GM19455 (cell line): Measurements from ENCODE around the gene LSP1.
"Not testable (repeated sequence)": the region's sequence is repeated elsewhere in the genome, so short reads cannot be mapped to it uniquely, and the experiment has no call there.

ENCODE experiments used
- ATAC-seq: cut with Tn5 transposase; IDR thresholded peaks from one replicate; pipeline ENCODE4 v1.9.1; 2021; ENCODE audit not compliant: unreplicated experiment

Gene LSP1

DNA sequence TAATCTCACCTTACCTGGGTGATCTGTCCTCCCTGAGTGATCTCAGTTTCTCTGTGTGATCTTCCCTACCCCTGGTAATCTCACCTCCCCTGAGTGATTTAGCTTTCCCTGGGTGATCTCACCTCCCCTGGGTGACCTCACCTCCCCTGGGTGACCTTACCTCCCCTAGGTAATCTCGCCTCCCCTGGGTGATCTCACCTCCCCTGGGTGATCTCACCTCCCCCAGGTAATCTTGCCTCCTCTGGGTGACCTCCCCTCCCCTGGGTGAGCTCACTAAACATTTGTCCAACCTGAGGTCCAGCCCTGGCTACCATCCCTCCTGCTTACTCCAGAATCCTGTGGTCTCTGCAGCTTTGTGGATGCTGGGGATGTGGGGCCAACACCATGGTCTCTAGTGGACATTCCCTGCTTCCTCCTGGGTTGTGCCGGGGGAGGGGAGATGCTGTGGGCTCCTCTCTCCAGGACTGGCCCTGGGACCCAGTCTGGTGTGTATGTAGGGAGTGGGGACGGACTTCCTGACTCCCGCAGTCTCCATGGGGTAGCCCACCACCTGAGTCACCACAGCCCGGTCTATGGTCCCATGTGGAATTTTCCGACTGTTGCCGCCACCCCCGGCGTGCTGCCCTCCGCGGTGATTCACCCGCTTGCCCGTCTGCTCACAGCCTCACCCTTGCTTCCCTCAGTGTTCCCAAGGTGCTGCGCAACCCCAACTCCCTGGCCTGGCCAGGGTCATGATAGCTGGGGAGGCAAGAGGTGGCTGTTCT lies 9.9 kb downstream of the LSP1 start:
- ATAC-seq, result no peak

DNA sequence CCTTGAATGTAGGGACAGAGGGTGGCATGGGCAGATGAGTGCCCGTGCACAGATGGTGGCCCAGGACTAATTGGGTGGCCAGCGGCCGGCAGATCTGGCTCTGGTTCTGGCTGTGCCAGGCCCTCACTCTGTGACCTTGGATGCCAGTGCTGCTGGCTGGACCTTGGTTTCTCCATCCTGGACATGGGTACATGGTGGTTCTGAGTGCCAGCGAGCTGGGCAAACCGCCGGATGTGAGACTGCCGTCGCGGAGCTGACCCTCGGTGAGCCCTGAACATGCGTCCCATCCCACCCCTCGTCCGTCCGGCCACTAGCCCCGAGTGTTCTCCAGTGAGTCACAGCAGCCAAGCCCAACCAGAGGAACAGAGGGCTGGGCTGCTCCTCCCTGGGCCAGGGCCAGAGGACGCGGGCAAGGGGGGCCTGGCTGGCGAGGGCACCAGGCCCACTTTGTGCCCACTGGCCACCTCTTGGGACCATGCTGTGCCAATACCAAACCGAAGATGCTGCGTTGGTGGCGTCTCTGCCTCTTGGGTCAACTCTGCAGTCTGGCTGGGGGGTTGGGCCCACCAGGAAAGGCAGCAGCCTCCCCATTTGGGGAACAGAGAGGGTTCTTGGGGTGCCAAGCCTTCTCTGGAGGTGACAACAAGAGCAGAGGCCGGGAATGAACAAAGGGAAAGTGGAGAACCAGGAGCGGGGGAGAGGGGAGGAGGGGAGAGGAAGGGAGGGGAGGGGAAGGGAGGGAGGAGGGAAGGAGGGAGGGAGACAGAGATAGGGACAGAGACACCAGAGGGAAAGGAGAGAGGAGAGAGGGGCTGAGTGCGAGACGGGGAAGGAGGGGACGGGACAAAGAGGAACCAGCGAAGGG lies 10.7 kb downstream of the LSP1 start:
- no peak for ATAC-seq

DNA sequence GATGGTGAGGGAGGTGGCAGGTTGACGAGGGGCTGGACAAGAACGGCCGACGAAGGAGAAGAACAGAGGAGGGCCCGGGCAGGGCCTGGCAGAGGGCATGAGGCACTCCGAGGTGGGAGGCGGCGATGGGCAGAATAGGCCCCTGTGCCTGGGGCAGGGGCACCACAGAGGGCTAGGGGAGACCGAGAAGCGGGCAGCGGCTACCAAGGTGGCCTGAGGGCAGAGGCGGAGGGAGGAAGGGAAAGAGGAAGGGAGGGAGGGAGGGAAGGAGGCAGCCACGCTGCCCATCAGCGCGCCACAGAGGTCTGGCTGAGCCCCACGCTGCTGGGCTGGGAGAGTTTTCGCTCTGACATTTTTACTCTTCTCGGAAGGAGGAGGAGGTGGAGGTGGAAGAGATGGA lies 11.3 kb downstream of the LSP1 start:
- ATAC-seq, result no peak

DNA sequence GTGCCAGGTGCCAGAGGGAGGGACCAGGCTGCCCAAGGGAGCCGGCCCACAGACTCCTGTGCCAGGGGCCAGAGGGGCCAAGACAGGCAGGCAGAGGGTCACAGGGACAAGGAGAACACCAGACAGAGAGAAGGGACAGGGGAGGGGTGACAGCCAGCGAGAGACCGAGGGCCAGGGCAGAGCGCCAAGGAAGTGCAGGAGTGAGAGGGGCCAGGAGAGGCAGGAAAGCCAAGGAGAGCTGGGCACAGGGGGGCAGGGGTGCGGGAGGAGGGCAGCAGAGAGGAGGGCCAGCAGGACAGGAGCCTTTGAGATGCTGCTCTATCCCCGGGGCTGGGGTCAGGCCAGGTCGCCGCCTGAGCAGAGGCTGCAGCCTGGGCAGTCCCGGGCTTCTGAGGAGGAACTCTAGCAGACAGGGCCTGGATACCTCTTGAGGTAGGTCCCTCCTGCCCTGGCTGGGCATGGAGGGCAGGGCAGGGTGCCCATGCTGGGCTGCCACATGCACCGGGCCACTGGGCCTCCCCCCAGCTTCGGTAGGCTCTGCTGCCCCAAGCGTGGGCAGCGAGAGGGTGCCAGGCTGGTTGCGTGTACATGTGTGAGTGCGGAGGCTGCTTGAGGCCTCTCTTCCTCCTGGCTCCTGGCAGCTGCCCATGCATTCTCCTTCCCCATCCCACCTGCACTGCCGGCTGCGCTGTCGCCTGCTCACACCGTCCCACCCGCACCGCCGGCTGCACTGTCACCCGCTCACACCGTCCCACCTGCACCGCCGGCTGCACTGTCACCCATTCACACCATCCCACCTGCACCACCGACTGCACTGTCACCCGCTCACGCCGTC lies 12.2 kb downstream of the LSP1 start:
- ATAC-seq, result no peak

DNA sequence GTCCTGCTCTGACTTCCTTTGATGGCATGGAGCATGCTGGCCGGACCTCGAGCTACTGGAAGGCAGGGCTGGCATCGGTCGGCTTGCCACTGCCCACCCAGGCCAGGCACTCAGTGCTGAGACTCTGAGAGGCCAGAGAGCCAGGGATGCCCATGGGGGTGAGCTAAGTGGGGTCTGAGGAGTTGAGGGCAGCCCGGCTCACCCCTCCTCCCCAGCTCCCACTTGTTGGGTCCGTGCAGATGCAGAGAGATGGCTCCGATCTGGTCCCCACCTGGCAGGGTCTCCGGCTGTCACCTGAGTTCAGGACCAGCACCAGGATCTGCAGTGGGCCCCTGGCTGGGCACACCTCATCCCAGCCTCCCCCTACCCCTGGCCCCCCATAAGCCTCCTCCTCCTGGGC lies 13.3 kb downstream of the LSP1 start:
- ATAC-seq, result no peak

DNA sequence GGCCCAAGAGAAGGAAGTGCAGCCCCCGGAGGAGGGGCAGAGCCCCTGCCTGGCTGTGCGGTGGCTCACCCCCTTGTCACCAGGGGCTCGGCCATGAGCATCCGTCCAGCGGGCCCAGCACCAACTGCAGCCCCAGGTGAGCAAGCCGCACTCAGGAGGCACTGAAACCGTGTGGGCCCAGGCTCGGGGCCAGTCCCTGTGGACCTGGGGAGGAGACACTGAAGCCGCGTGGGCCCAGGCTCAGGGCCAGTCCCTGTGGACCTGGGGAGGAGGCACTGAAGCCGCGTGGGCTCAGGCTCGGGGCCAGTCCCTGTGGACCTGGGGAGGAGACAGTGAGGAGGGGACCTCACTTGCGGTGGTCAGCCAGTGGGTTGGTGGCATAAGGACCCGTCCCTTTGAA lies 13.9 kb downstream of the LSP1 start:
- ATAC-seq, result no peak

DNA sequence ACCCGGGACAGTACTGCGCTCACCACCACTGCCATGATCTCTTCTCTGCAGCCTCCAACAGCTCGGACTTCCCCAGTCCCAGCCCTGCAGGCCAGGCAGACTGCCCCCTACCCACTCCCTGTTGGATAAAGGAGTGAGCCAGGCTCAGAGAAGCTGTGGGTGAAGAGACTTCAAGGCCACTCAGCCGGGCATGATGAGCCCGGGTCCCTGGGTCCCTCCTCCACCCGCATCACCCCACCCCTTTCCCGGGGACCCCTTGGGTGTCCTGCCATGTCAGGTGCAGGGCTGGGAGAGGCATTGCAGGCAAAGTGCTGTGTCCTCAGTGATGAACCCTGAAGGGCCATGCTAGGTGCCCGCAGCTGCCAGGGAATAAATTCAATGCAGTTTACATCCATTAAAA lies 14.5 kb downstream of the LSP1 start:
- no peak for ATAC-seq

DNA sequence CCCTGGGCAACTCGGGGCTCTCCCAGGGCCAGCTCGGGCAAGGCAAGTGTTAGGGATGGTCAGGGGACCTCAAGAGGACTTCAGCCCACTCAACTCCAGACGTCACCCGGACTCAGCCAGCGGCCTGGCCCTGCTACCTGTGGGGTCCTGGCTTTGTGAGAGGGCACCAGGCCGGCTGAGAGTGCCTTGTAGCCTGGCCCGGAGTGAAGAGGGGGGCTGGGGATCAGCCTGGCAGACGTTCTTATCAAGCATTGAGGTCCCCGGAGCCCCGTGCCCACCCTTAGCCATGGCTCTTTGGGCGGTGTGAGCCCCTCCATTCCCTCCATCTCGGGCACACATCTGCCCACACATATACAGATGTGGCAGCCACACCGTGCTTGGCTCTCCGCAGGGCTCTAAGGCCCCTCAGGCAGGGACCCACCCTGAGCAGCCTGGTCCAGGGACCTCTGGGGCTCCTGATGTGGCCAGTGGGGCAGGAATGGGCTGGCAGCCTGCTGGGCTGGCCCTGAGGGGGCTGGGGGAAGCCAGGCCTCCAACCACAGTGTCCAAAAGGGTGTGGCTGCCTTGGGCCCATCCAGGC lies 15.3 kb downstream of the LSP1 start:
- no peak for ATAC-seq

DNA sequence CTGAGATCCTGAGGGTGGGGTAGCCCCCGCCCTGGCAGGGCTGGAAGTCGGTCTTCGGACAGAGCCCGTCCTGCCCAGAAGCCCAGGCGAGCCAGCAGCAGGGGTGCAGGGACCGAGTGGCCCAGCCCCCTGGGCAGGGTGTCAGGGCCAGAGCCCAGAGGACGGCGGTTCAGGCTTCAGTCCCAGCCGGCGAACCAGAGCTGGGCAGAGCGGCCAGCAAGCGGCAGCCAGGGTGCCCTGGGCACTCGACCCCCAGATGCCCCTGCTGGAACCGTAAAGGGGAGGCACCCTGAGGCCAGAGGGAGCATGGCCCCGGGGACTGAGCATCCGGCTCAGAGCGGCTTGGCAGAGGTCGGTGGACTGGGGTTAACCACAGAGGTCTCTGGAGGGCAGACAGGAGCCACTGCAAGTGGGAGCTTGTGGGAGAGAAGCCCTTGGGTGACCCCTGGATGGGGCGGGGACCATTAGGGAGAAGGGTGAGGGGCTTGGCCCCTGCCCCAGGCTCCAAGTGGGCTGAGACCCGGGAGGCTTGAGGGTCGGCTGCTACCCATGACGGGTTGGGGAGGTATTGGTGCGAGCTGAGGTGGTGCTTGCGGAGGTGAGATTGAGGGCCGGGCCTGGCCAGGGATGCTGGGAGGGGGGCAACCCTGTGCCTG lies 15.9 kb downstream of the LSP1 start:
- ATAC-seq, result no peak

DNA sequence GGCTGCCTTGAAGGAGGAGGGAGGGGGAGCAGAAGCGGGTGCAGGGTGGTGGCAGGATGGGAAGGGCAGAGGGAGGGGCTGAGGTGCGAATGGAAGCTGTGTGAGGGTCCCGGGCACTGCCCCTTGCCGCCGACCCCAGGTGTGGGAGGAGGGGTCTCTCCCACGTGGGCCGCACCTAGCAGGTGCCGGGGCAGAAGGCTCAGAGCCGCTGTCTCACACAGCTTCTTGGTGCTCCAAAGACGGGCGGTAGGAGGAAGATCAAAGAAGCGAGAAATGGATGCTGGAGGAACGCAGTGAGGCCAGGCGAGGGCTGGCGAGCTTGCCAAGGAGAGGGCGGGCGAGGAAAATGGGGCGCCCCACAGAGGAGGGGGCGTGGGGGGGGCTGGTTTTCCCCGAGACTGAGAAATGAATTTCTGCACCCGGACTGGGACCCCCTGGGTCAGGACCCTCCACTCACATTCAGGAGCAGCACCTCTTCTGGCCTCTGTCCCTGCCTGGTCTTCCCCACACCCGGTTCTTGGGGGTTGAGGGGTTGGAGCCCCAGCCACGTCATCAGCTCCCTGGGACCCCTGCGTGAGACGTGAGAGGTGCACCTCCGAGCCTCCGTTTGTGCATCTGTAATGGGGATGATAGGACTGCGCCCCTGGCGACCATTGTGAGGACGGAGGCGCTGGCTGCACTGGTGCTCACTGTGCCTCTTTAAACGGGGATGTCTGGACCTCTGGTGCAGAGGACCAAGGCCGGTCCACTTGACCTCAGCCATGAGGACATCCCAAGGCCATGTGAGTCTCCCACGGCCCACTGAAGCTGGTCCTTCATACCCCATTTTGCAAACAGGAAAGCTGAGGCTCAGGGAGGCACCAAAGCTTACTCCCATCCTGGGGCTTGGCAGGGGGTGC lies 16.8 kb downstream of the LSP1 start:
- no peak for ATAC-seq

DNA sequence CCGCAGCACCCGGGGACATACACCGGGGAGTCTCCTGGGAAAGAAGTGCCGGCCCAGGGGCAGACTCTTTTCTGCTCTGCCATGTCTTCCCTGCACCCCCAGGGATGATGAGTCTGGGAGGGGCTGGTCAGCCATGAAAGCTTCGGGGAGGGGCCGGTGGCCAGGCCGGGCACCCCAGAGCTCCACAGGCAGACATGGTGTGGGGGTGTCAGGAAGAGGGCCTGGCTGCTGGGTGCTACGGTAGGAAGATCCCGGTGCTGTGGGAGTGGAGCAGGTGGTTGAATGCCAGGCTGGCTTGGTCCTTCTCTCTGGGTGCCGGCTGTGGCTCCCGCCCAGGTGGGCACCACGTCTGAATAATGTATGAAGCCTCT lies 17.4 kb downstream of the LSP1 start:
- no peak for ATAC-seq

DNA sequence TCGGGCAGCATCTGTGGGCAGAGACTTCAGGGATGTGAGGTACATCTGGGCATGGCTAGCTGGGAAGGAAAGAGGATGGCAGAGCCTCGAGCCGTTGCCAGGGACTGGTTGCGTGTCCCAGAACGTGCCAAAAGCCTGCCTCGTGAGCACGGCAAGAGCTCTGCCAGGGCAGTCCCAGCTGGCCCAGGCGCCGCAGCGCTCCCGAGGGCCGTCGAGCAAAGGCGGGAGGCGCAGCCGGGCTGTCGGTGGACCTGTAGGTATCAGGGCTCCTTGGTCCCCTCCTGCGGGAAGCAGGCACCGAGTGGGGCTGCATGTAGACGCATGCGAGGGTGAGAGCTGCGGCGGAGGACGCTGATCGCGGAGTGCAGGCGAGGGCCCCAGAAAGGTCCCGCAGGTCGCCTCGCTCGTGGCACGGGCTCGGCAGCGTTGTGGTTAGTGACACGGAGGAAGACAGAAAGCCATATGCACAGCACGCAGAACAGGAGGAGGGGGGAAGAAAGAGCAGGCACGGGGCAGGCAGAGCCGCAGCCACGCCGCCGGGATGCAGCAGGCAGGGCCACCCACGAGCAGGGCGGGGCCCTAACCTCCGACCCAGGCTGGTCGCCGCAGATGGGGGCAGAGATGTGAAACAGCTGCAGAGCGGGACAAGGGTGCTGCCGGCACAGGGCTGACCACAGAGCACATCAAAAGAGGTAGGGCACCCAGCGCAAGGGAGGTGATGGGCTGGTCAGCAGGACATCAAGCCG lies 18.0 kb downstream of the LSP1 start:
- no peak for ATAC-seq

DNA sequence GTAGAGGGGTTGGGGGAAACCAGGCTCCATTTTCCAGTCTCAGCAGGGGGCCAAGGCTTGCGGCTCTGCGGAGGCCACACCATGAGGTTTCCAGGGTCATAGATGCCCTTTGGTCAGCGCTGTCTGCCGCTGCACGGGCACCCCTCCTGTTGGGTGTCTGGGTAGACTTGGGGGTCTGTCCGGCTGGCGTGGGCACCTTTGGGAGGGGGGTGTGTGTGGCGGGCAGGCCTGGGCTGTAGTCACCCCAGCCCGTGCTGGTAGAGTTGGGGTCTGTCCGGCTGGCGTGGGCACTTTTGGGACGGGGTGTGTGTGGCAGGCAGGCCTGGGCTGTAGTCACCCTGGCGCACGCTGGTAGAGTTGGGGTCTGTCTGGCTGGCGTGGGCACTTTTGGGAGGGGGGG lies 18.6 kb downstream of the LSP1 start:
- no peak for ATAC-seq

DNA sequence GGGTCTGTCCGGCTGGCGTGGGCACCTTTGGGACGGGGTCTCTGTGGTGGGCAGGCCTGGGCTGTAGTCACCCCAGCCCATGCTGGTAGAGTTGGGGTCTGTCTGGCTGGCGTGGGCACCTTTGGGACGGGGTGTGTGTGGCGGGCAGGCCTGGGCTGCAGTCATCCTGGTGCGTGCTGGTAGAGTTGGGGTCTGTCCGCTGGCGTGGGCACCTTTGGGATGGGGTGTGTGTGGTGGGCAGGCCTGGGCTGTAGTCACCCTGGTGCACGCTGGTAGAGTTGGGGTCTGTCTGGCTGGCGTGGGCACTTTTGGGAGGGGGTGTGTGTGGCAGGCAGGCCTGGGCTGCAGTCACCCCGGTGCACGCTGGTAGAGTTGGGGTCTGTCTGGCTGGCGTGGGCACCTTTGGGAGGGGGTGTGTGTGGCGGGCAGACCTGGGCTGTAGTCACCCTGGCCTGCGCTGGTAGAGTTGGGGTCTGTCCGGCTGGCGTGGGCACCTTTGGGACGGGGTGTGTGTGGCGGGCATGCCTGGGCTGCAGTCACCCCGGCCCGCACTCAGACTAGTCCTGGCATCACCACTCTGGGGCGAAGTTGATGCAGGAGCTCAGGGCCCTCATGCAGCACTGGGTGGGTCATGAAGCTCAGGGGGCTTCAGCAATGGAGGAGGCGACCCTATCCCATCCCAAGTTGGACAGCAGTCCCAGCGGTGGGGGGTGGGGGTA lies 19.5 kb downstream of the LSP1 start:
- no peak for ATAC-seq

DNA sequence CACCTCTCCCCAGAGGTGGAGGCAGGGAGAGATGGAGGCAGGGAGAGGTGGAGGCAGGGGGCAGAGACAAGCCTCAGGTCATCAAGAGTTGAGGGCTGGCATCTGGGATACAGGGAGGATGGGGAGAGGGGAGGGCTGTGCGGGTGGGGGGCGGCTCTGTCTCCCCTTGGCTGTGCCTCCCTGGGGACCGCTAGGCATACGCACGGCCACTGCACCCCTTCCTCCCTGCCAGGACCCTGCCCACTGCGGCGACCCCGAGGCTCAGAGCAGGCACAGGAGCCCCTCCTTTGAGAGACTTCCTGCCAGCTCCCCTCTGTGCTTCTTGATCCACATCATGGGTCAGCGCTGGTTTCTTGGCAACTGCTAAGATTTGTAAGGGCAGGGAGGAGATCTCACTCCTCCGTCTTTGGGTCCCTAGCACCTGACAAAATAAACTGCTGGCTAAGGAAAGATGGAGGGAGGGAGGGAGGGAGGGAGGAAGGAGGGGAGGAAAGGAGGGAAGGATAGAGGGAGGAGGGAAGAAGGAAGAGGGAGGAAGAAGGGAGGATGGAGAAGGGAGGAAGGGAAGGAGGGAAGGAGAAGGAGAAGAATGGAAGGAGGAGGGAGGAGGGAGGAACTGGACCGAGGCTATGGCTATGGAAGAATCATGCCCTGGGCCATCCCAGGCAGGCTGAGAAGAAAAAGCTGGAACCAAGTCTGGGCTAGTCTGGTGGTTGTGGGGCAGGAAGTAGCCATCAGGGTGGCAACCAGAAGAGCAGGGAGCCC lies 20.3 kb downstream of the LSP1 start:
- no peak for ATAC-seq

DNA sequence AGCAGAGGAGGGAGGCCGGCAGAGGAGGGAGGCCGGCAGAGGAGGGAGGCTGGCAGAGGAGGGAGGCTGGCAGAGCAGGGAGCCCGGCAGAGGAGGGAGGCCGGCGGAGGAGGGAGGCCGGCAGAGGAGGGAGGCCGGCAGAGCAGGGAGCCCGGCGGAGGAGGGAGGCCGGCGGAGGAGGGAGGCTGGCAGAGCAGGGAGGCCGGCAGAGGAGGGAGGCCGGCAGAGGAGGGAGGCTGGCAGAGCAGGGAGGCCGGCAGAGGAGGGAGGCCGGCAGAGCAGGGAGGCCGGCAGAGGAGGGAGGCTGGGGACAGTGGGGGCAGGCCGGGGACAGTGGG lies 20.9 kb downstream of the LSP1 start:
- ATAC-seq, result not testable (repeated sequence)

DNA sequence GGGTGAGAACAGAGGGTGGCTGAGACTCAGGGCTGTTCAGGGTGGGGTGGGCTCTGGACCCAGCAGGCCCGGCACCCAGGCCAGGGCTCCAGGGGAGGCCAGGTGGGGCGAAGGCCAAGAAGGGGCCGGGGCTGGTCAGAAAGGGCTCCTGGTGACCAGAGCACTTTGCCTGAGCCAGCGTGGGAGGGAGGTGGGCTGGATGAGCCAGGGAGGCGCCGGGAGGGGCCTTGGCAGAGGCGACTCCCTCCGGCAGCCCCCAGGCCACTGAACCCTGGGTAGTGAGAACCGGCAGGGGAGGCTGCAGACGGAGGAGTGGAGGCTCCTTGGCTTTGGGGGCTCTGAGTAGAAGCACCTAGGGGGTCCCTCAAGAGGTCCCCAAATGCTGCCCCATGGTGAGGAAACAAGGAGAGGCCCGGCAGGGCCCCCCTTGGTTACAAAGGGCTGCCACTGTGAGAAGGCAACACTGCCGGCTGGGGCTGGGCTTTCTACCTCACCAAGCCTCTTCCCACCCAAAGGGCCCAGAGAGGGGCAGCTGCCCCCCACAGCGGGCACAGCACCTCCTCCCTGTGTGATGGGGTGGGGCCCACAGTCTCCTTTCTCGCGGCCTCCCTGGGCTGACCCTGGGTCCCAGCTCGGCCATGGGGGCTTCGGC lies 21.7 kb downstream of the LSP1 start:
- not testable (repeated sequence) for ATAC-seq
